HG02623 (cell line): ENCODE data around the gene CDH23.

Experiments used
- ATAC-seq: cut with Tn5 transposase; IDR thresholded peaks from one replicate; pipeline ENCODE4 v1.9.1; 2021; ENCODE audit warnings: moderate library complexity; ENCODE audit not compliant: unreplicated experiment

The CDH23 gene

GRCh38 chr10:71577345-71577744 is 180.6 kb downstream of the CDH23 start:
- no peak for ATAC-seq

- no peak for ATAC-seq
Measured at GRCh38 chr10:71578069-71578468, 181.3 kb downstream of the CDH23 start.

DNA sequence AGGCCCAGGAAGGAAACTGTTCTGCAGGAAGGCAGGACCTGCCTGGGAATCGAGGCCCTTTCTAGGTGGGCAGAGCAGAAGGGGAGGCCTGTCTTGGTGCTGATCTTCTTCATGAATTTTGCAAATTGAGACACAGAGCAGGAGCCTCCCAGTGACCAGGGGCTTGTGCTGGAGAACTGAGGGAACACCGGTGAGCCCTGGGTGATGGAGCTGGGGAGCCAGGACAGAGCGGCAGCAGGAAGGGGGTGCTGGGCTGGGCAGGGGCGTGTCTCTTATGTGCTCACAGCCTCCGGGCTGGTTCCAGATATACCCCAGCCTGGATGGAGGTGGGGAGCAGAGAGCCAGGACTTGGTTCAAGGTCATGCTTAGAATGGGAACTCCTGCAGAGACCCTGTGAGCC is 182.9 kb downstream of the CDH23 start:
- ATAC-seq, result no peak

DNA sequence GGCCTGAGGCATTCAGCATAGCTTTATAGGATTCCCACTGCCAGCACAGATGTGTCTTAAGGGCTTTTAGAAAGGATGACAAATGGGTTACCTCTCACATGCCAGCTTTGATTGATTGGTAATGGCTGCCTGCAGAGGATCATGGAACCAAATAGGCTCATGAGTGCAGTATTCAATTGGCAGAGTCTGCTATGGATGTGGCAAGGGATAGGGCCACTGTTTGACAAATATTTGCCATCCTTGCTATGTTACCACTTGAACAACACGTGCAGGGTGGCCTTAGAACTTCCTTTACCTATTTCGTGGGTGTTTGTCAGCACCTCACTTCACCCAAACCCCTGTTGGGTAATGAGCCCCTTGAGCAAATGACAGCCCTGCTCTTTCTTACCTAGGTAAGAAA is 183.7 kb downstream of the CDH23 start:
- no peak for ATAC-seq

DNA sequence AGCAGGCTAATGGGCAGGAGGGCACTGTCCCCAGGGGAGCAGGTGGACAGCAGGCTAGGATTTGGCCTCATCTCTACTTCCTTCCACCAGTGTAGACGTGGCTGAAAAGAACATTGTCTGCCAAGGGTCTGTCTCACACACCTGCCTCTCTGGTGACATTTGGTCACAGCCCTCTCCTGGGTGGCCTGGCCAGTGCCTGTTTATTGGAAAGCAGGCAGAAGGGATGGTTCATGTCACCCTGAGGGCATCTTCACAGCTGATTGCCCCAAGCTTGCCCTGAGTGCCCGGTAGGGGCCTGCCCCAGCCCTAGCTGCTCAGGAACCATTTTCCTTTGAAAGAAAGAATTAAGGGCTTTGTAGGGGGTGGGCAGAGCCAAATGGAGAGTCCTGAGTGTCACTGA is 184.2 kb downstream of the CDH23 start:
- no peak for ATAC-seq

DNA sequence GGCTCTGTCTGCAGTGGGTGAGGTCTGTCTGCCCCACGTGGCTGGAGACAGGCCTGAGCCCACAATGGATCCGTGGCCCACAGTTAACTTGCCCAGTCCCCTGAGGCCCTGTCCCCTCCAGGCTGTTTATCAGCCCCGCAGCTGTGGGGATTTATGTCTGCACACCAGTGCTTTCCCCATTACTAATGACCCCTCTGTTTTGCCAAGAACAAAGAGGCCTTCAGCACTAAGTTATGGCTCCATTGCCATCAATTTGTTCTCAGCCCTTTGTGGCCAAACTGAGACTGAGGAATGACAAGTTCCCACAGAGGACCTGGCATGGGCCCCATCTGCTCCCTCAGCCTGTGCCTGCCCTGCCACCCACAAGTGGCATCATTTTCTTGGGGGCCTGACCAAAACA is 184.7 kb downstream of the CDH23 start:
- ATAC-seq, result no peak

- ATAC-seq, result no peak
Measured at GRCh38 chr10:71582019-71582418, 185.3 kb downstream of the CDH23 start.

GRCh38 chr10:71582506-71583475 is 186.1 kb downstream of the CDH23 start:
- ATAC-seq, result no peak

DNA sequence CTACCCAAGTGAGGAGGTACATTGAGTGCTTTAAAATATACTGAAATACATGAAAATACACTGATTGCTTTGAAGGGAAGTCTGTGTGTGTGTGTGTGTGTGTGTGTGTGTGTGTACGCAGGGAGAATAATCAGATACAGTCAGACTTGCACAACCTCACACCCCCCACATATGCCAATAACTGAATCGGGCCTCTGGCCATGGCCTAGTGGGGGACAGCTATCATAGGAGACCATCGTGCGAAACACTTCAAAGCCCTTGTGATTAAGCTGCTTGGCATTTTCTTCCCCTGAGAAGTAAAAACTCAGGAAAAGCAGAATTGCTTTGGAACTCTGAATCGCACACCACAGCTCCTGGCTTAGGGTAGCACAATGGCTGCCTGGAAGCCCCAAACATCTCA is 187.7 kb downstream of the CDH23 start:
- ATAC-seq, result no peak

DNA sequence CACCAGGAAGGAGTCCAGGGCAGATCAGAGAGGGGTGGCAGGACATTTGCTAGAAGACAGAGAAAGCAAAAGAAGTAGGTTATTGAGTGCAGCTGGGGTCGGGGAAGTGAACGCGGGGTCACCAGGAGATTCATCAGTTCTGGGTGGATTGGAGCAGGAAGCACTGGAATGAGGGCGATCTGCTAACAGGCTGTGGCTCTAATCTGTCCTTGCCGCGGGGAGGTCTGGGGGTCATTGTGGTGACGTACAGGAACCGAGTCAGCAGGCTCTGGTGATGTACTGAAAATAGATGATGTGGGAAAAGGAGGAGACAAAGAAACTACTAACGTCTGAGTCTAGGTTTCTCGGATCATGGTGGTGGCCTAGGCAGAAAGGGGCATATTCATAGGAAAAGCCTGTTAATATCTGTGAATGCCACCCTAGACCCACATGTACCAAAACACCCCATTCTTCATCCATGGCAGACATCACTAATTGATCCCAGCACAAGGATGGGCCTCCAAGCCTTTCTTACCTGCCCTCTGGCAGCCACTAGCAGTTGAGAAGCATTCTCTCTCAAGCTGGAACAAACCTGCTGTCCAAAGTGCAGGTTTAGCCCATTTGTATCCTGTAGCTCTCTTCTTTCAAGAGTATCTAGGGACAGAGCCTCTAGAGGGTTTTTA is 188.3 kb downstream of the CDH23 start:
- ATAC-seq, result no peak

GRCh38 chr10:71585564-71586290 is 189.0 kb downstream of the CDH23 start:
- ATAC-seq, result no peak

DNA sequence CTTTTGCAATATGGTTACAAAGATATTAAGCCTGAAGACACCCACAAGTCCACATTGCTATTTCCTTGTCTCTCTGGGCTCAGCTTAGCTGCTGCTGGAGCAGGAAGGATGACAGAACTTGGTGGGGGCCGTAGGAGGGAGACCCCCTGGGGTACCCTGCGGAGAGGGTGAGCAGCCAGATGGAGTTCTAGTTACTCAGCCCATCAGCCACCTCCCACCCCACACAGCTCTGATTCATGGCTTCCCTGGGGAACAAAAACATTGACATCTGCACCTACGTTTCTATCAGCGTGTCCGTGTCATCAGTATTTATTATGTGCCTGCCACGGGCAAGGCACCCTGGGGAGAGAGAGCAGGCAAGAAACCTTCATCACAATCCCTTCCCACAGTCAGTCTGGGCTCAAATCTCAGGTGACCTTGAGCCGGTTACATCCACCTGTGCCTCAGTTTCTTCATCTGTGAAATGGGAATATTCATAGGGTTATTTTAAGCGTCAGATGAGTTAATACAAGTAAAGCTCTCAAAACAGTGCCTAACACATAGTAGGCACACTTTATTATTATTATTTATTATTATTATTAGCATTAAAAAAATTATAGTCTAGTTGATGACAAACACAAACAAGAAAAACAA is 191.3 kb downstream of the CDH23 start:
- ATAC-seq, result no peak

DNA sequence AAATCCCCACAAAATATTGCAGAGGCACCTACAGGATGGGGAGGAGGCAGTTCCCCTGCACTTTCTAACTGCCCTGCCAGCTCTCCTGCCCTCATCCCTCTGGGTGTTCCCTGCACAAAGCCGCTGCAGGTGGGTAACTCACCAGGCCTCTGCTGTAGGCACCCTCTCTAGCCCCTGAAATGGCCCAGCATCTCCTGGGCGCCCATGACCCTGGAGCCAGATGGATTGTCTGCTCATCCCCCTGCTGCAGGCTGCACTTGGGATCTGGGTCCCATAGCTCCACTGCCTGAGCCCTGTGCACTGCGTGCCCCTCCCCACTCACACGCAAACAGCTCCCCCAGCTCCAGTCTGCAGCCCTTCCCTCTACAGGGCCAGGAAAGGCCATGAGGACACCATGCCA is 192.0 kb downstream of the CDH23 start:
- no peak for ATAC-seq

- ATAC-seq, result no peak
Measured at GRCh38 chr10:71589617-71590551, 193.2 kb downstream of the CDH23 start.

- ATAC-seq, result no peak
Measured at GRCh38 chr10:71590781-71591350, 194.1 kb downstream of the CDH23 start.

- no peak for ATAC-seq
Measured at GRCh38 chr10:71594934-71595571, 198.3 kb downstream of the CDH23 start.

GRCh38 chr10:71595649-71596048 is 198.9 kb downstream of the CDH23 start:
- ATAC-seq, result no peak

DNA sequence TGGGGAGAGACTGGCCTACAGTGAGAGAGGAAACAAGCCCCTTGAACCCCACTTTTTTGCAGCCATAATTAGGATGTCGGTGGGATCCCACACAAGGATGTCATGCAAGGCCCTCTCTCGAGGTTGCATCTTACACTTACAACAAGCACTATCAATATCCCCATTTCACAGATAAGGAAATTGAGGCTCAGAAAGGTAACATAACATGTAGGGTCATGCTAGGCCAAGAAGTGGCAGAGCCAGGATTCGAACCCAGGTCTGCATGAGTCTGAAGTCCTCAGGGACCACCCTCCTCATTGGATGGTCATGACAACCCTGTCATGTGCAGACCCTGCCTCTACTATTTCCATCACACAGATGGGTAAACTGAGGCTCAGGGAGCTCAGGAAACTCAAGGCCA is 199.4 kb downstream of the CDH23 start:
- no peak for ATAC-seq

DNA sequence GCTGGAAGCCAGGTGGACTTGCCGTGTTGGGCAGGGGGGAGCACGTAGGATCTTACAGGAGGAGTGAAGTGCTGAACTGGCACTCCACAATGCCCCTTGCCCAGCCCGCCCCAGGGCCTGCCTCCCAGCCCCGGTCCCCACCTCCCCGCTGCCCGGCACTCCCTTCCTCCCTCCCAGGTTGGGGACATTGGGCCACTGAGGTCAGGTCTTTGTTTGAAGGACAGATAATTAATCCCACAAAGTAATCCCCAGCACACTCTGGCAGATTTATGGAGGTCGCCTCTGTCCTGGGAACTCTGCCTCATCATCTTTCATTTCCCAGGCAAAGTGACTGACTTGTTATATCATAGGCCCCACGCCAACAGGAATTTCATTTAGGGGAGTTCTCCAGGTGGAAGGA is 200.0 kb downstream of the CDH23 start:
- ATAC-seq, result no peak
